NB4 (cell line): ENCODE data around the gene ARHGEF4.

Experiments
- POLR2A ChIP-seq: IDR thresholded peaks from 2 replicates; pipeline ENCODE4 v1.6.1; 2011; ENCODE audit warnings: mild to moderate bottlenecking; ENCODE audit not compliant: insufficient read length; ENCODE audit errors: extremely low read depth
- TF ChIP-seq, protein P1 (sequence below): IDR thresholded peaks from one replicate; pipeline ENCODE4 v1.5.1; 2012; ENCODE audit warnings: low read depth, low read length

DNA sequence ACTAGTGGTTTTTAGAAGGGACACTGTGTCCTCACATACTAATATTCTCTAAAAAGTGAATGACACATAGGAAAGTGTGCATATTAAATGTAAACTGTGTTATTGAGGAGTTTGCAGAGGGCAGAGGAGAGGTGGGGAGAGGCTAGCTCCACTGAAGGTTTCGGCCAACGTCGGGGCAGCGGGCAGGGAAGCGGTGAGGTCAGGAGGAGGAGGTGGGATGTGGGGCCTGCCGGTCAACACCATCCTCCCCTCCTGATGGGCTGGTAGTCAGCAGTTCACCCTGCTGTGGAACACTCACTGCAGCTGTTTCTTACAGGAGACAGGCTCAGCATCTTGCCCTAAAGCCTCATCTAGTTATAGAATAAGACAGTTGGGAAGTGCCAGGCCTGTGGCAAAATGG is 74.2 kb downstream of the ARHGEF4 start:
- no peak for TF ChIP-seq POLR2A
- TF ChIP-seq, protein P1, sequence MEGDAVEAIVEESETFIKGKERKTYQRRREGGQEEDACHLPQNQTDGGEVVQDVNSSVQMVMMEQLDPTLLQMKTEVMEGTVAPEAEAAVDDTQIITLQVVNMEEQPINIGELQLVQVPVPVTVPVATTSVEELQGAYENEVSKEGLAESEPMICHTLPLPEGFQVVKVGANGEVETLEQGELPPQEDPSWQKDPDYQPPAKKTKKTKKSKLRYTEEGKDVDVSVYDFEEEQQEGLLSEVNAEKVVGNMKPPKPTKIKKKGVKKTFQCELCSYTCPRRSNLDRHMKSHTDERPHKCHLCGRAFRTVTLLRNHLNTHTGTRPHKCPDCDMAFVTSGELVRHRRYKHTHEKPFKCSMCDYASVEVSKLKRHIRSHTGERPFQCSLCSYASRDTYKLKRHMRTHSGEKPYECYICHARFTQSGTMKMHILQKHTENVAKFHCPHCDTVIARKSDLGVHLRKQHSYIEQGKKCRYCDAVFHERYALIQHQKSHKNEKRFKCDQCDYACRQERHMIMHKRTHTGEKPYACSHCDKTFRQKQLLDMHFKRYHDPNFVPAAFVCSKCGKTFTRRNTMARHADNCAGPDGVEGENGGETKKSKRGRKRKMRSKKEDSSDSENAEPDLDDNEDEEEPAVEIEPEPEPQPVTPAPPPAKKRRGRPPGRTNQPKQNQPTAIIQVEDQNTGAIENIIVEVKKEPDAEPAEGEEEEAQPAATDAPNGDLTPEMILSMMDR = no peak
